NCI-H2081 treated with DMSO at 0.1 percent for 48 hours (cell line): ENCODE results near the gene ALDH1L2.
A peak's percentile ranks its signal among the peaks of the same experiment; 100 is the strongest.

ENCODE experiments used
- DNase-seq: peaks from one replicate; lab custom pipeline; 2025; lab: John Stamatoyannopoulos, UW

The ALDH1L2 gene

DNA sequence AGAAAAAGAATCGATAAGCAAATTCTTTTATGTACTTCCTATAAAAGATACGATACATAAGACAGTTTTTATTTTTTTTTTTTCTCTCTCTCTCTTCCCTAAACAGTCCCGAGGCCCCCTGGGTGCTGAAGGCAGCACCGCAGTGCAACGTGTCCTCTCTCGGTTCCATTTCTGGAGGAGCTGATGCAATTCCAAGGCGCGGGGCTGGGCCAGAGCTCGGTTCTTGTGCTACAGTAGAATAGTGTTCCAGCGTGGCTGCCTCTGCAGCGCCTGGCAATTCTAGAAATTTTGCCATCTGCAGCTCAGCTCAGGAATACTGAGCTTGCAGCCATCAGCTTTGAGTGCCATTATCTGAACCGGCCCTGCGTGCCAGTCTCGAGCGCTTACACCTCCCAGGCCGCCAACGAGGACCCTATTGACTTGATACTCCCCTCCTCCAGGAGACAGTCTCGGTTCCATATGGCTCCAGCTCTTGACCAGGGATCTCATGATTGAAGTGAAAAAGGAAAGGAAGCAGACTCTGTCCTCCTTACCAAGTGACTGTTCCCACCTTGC, 630 bp downstream of the ALDH1L2 start:
- DNase-seq = no peak

DNA sequence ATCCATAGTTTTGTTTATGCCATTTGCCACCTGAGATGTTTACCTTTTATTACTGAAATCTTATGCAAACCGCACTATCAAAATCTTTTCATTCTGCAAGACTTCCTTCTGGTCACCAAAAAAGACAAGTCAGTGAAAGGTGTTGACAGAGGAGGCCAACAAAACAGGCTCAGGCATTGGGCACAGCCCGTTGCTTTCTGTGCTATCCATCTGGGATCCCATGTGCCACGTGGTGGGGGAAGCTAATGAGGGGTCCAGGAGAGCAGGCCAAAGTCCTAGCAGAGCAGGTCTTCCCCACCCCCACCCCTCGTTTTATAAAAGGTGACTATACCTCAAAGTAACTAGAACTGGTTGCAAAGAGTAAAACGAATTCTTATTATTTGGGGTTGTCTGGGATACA, 1.2 kb downstream of the ALDH1L2 start:
- DNase-seq = no peak

DNA sequence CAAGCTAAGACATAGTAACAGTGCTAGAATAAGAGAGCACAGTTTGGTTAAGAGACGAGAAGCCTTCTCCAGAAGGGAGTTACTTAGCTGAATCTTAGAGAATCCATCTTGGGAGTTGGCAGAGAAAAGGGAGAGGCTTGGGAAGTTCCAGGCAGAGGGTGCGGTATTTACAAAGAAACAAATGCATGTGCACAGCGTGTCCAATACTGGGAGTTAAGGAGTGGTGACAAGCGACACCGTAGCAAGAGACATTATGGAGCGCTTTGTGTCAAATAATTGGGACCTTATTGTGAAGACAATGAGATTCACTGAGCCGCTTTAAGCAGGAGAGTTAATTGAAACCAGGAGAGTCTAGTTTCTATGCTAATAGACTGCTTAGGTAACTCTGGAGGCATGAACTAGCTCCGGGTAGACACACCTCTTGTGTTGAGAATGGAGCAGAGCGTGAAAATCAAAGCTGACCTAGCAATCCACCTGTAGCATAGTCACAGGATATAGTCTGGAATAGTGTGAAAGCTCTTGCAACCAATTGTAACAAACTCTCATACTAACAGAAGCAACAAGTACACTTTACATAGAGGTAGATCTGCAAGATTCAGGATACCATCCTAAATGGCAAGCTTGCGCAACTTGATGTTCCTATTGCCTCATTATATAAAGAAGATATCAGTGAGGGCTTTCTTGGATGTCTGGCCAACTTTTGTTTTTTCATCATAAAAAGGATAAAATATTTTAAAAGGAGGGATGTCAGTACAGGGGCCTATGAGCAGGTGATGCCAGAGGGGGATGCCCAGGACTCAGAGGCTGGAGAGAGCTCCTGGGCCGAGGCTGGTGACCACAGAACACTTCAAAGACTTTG, 5.3 kb downstream of the ALDH1L2 start:
- no peak for DNase-seq

DNA sequence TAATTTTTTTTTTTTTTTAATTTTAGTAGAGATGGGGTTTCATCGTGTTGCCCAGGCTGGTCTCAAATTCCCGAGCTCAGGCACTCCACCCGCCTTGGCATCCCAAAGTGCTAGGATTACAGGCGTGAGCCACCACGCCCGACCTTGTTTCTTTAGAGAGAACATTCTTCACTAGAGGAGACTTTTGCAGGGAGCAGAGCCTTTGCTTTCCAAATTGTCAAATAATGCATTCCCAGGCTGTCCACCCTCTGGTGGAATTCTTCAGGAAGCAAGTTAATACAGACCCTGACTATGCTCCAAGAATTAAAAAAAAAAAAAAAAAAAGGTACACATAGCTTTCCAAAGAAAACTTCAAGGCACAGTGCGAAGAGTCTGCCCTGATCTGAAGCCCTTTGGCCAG, 6.8 kb downstream of the ALDH1L2 start:
- no peak for DNase-seq

DNA sequence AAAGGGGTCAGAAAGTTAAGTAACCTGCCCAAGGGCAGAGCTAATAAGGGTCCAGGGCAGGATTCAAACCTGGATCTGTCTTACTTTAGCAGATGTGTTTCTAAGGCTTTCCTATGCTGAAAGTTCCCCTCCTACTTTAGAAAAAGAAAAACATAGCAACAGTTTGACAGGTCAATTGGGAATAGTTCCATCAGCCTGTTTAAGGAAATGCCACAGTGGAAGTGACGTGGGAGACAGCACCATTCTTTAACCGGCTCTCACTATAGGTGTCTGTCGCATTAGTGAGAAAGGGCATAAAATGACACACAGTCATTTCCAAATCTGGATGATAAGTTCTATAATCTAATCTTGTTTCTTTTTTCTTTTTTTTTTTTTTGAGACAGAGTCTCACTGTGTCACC, 7.3 kb downstream of the ALDH1L2 start:
- DNase-seq = no peak

DNA sequence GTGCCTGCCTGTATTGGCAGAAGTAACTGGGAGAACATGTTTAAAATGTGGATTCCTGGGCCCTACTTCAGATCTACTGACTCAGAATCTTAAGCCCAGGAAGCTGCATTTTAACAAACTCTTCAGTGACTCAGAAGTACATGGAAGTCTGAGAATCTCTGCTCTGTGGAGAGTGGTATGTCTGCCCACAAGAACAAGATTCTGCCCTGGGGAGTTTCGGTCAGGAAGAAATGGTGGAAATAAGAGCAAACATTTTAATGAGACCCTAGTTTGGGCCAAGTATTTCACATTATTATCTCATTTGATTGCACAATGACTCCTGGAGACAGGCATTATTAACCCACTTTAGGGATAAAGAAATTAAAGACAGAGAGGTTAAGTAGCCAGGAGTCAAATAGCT, 8.2 kb downstream of the ALDH1L2 start:
- DNase-seq = no peak

DNA sequence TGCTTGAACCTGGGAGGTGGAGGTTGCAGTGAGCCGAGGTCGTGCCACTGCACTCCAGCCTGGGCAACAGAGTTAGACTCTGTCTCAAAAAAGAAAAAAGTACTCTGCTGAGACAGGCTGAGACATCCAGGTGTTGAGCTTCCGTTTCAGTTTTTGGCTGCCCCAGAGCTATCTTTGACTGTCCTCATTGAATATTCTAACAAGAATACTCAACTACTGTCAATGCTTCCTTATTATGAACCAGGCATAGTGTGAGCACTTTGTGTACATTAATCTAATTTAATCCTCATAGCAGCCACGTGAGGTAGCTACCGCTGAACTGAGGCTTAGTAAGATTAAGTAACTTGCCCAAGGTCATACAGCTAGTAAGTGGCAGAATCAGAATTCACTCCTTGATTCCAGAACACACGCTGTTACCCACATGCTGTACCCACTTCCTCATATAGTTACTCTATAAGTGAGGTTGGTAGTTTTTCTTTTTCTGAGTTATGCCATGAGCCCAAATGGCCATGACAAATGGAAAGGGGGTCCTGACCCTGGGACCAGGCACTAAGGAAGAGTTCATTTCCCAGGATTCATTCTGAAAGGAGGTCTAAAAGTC, 11.3 kb downstream of the ALDH1L2 start:
- DNase-seq = no peak

DNA sequence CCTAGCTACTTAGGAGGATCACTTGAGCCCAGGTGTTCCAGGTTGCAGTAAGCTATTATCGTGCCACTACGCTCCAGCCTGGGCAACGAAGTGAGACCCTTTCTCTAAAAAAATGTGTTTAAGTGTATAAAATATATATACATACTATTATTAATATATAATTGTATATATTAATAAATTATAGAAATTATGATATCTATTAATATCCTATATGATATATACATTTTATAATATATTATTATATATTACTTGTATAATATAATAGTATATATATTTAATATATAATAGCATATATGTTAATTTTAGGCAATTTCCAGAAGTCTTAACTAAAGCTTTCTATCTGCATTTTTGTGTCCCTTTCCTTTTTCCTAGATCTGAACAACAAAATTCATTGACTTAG, 12.3 kb downstream of the ALDH1L2 start:
- DNase-seq = no peak

DNA sequence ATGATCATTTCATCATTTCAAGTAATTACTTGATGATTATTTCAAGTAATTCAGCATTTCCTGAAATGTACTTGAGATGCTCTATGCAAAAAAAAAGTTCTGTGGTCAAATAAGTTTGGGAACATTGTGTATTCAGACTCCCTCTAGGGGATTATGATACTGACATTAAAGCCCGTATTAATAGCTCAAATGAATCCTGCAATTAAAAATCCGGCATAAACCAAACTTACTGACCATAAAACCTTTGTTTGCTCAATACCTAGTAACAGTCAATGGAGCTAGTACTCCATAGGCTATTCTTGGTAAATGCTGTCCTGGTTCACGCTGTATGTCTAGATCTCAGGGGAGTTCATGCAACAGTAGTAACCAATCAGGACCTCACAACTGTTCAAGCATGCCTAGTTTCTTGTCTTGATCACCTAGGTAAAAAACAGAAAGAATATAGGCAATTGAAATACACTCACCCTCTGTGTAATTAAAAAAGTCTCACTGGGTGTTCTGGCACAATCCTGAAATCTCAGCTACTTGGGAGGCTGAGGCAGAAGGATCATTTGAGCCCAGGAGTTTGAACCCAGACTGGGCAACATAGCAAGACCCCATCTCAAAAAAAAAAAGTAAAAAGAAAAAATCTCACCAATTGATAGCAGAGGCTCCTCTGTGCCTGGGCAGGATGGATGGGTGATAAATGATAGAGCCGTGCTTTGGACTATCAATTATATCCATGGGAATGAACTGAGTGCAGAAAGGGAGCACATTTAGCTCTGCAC, 14.1 kb downstream of the ALDH1L2 start:
- no peak for DNase-seq

DNA sequence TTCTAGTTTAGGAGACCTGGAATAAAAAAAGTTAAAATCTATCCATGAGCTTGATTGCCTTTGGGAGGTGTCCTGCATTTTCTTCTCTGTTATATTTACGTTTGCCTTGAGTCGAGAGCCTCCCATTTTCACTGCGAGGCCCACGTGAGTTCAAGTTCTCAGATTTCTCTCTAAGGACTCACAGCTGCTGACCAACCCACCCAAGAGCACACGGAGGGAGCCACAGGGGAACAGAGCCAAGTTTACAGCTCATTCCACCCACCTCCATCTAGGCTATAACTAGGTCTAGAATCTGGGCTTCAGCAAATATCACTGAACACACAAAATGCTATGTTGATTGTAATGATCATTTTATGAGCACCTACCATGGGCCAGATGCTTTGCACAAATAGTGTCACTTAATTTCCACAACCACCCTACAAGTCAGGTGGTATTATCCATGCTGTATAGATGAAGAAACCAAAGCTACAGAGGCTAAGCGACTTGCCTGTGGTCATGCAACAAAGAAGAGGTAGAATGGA, 16.7 kb downstream of the ALDH1L2 start:
- no peak for DNase-seq

DNA sequence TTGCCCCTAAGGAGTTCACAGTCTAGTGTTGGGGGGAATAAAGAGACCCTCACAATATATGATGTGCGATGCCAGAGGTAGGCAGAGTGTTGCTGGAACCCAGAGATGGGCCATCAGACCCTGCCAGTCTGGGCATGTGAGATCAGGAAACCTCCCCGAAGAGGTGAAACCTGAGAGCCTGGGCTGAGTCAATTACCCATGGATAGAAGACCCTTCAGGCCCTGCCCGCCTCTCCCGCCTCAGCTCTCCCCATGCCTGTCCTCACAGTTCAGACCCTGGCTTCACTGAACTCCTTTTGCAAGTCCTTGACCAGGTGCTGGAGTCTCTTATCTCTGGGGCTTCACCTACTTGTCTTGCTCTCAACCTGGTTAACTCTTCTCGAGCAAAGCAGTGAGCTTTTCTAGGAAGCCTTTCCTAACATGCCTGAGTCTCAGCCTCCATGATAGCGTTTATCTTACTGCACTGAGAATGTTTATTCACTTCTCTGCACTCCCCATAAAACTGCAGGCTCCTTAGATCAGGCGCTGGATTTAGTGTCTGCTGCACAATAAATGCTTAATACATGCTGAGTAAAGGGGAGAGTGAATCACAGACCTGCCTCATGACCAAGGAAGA, 19.6 kb downstream of the ALDH1L2 start:
- no peak for DNase-seq

DNA sequence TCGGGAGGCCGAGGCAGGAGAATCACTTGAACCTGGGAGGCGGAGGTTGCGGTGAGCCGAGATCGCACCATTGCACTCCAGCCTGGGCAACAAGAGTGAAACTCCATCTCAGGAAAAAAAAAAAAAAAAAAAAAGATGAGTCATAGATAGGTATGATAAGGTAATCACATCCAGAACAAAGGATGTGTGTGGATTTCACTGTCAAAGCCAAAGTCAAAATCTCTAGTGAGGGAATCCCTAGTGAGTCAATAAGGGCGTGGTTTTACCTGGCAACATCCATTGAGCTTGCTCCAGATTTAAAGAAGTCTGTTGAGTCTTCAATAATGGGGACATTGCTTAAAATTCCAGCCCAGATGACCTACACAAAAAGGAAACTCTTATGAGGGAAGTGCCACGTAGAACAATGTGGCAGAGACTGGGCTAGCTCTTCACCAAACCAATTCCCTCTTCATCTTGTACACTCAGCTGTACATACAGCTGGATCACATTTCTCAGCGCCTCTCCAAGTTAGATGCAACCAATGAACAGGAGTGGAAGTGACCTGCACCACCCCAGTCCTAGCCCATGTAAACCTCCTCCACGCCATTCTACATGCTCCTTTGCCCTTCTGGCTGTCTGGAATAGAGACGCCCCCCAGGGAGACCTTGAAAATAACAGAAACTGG, 23.4 kb downstream of the ALDH1L2 start:
- no peak for DNase-seq

DNA sequence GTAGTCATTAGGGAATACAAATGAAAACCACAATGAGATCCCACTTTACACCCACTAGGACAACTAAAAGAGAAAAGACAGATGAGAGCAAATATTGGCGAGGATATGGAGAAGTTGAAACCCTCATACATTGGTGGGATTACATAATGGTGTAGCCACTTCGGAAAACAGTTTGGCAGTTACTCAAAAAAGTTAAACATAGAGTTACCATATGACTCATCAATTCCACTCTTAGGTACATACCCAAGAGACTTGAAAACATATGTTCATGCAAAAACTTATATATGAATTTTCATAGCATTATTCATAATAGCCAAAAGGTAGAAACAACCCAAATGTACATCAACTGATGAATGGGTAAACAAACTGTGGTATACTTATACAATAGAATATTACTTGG, 27.1 kb downstream of the ALDH1L2 start:
- DNase-seq = no peak

DNA sequence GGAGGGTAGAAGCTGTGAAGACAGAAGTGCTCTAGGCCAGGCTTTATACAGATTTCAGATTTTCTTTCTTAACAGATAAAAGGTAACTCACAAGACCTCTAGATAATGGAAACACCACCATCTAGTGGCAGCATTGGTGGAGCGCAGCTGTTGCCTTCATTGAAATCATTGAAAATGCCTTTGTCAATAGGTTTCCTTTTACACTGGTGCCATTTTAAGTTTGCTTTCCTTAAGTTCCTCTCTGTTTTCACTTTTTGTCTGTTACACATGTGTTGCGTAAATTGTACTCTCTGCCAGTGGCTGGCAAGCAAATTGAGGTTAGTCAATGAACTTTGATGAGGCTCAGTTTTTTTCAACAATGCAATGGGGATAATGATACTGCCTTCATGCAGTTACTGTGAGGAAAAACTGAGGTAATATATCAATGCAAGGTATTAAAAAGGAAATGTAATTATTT, 31.1 kb downstream of the ALDH1L2 start:
- DNase-seq = peak; percentile 51

DNA sequence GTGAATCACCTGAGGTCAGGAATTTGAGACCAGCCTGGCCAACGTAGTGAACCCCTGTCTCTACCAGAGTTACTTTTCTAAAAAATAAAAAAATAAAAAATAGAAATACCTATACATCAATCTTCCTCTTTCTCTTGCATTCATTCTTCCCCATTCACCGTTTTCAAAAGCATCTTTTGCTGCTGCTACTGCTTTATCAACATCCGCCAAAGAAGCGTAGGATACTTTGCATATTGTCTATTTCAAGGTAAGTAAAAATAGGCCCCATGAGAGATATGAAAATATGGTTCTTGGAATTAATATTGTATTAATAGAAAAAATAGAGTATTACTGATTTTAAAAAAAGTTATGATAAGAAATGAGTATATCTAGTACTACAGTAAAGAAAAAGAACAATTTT, 32.3 kb downstream of the ALDH1L2 start:
- no peak for DNase-seq

DNA sequence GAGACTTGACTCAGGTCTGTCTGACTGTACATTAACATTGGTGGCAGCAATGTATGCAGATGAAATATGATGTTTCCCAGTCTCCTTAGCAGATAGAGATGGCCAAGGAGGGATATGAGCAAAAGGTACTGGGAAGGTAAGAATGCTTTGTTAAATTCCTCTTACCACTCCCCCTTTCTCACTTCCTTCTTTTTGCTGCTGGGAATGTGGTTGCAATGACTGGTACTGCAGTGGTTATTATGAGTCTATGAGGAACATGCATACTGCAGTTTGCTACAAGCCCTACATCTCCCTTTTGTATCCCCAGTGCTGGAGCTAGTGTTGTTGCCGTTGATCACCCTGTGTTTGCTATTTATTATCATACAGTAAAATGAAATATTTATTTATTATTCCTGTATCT, 35.9 kb downstream of the ALDH1L2 start:
- DNase-seq = no peak

DNA sequence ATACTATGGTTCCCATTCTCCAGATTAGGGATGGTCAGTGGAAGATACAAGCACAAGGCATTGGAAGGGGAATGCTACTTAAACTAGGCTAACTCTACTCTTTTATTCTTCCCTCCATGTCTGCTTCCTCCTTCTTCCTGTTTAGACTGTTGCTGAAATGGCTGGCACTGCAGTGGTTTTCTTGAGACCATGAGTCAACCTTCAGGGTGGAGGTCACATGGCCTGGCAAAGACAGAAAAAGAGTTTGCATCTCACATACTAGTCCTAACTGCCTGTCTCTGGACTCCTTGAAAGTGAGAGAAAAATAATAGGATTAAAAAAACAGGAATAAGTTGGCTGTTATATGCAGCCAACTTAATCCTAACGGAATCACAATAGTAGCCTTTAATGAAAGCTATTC, 37.0 kb downstream of the ALDH1L2 start:
- no peak for DNase-seq

DNA sequence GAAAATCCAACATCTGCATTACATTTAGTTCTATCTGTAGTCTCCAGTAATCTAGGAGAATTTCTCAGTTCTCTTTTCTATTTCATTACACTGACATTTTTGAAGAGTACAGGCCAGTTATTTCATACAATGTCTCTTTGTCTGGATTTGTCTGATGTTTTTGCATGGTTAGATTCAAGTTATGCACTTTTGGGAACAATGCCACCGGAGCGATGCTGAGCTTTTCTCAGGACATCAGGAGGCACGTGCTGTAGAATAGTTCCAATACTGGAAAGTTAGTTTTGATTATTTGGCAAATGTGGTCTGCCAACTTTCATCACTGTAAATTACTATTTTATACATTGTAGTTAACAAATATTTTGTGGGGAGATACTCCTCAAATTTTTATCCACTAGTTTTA, 43.1 kb downstream of the ALDH1L2 start:
- no peak for DNase-seq

DNA sequence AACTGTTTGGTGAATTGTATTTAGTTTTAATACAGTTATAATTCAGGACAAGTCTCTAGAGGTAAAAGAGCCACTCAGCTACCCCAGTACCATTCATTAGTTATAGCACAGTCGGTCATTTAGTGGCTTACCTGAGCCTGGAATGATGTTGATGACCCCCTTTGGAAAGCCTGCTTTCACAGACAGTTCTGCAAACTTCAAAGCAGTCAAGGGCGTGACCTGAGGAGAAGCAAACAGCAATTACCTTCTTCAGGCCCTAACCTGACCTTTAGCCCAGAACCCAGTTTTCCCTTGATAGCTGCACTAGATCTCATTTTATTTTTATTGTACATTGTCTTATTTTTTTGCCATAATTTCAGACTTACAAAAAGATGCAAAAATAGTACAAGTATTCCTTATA, 43.8 kb downstream of the ALDH1L2 start:
- DNase-seq = no peak

DNA sequence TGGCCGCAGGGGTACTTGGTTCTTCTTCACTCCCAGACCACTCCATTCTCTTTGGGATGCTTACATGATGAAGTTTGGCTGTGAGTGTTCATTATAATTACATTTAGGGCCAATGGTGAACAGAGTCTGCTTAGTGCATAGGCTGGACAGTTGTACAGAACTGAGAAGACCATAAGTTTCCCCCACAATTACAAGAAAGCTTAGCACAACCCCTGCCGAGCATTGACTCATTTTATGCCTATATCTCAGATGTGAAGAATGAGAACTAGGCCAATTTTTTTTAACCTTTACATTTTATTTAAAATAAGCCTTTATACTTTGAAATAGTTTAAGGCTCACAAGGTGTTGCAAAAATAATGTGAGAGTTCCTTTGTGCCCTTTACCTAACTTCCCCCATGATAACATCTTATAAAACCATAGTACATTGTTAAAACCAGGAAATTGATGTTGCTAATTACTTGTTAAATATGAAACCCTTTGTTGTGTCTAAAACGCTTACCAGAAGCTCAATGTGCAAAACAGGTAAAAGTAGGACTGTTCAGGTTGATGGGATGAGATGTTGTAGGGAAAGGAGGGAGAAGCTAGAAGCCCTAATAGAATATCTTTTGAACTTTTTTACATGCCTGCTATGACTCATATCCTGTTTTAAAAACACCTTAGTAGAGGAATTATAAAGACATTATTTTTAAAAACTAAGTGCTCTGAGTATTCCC, 47.2 kb downstream of the ALDH1L2 start:
- DNase-seq = no peak

DNA sequence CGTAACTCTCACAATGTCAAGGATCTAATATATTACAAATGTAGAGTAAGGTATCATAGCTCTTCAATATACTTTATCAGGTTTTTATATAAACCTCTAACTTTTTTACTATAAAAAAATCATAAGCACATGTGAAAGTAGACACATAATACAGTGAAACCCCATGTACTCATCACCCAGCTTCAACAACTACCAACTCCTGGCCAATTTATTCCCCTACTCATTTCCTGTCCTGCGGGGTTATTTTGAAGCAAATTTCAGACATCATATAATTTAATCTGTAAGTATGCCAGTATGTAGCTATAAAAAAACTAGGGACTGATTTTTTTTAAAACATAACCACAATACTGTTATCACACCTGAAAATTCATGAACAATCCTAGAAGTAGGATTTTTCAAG, 50.4 kb downstream of the ALDH1L2 start:
- DNase-seq = no peak
